NCI-H524 treated with DMSO at 0.1 percent for 48 hours (cell line): Measurements from ENCODE around the gene TMEM169.
"Not testable (repeated sequence)": the region's sequence is repeated elsewhere in the genome, so short reads cannot be mapped to it uniquely, and the experiment has no call there.

ENCODE experiments used
- DNase-seq: peaks from one replicate; lab custom pipeline; 2025; lab: John Stamatoyannopoulos, UW

The TMEM169 gene

GRCh38 chr2:216131175-216131926 is 49.6 kb downstream of the TMEM169 start:
- no peak for DNase-seq

- DNase-seq, result no peak
These were observed 50.9 kb downstream of the TMEM169 start for GRCh38 chr2:216132585-216132984.

GRCh38 chr2:216133397-216133796 is 51.7 kb downstream of the TMEM169 start:
- DNase-seq, result no peak

- no peak for DNase-seq
These were observed 53.3 kb downstream of the TMEM169 start for GRCh38 chr2:216134958-216135541.

GRCh38 chr2:216139884-216140283 is 58.2 kb downstream of the TMEM169 start:
- no peak for DNase-seq

- DNase-seq, result not testable (repeated sequence)
These were observed 59.8 kb downstream of the TMEM169 start for GRCh38 chr2:216141516-216141915.

GRCh38 chr2:216142540-216142939 is 60.8 kb downstream of the TMEM169 start:
- no peak for DNase-seq

- no peak for DNase-seq
These were observed 62.7 kb downstream of the TMEM169 start for GRCh38 chr2:216144372-216144771.

GRCh38 chr2:216144857-216145256 is 63.1 kb downstream of the TMEM169 start:
- DNase-seq, result no peak

- DNase-seq, result no peak
These were observed 64.9 kb downstream of the TMEM169 start for GRCh38 chr2:216146573-216146972.

- DNase-seq, result no peak
These were observed 65.7 kb downstream of the TMEM169 start for GRCh38 chr2:216147172-216148131.

GRCh38 chr2:216148983-216149382 is 67.3 kb downstream of the TMEM169 start:
- DNase-seq, result no peak

GRCh38 chr2:216149741-216150140 is 68.0 kb downstream of the TMEM169 start:
- no peak for DNase-seq

GRCh38 chr2:216151313-216152025 is 69.8 kb downstream of the TMEM169 start:
- no peak for DNase-seq
